ENCODE measurements around the gene SBNO2.
"Not testable (repeated sequence)": the region's sequence is repeated elsewhere in the genome, so short reads cannot be mapped to it uniquely, and the experiment has no call there.

Gene SBNO2

GRCh38 chr19:1116726-1117581 lies 57.1 kb downstream of the SBNO2 start:
- DNase-seq: no peak

GRCh38 chr19:1115646-1116420 lies 58.2 kb downstream of the SBNO2 start:
- no peak for DNase-seq

- DNase-seq: not testable (repeated sequence)
These were observed 59.3 kb downstream of the SBNO2 start for GRCh38 chr19:1114728-1115127.

GRCh38 chr19:1113986-1114483 lies 60.0 kb downstream of the SBNO2 start:
- no peak for DNase-seq

GRCh38 chr19:1113030-1113985 lies 60.8 kb downstream of the SBNO2 start:
- DNase-seq: peak; percentile 88

- no peak for DNase-seq
These were observed 61.6 kb downstream of the SBNO2 start for GRCh38 chr19:1112268-1113029.

GRCh38 chr19:1111641-1112267 lies 62.3 kb downstream of the SBNO2 start:
- no peak for DNase-seq

GRCh38 chr19:1110809-1111640 lies 63.0 kb downstream of the SBNO2 start:
- no peak for DNase-seq

GRCh38 chr19:1109697-1110671 lies 64.1 kb downstream of the SBNO2 start:
- DNase-seq: no peak

GRCh38 chr19:1109032-1109551 lies 65.0 kb downstream of the SBNO2 start:
- no peak for DNase-seq

GRCh38 chr19:1108291-1109031 lies 65.6 kb downstream of the SBNO2 start:
- DNase-seq: no peak

- no peak for DNase-seq
These were observed 66.3 kb downstream of the SBNO2 start for GRCh38 chr19:1107661-1108261.

GRCh38 chr19:1106841-1107660 lies 67.0 kb downstream of the SBNO2 start:
- DNase-seq: no peak

GRCh38 chr19:1105873-1106840 lies 67.9 kb downstream of the SBNO2 start:
- no peak for DNase-seq
